A549 treated with CORT108297 at 1 μM for 4 hours (cell line): ENCODE results near the gene PRLH. TPM values are rescaled to one million over a fixed set of nuclear protein-coding genes. Genes with fewer than 3 reads are reported as not detected.

Source experiments
- total RNA-seq: library from RNA; stranded (reverse); fragments of 200-300 nt; extraction: Qiagen RNA extraction; gene quantifications from 5 replicates; pipeline ENCODE4 v1.2.3, GENCODE V29; 2022

The PRLH gene, protein sequence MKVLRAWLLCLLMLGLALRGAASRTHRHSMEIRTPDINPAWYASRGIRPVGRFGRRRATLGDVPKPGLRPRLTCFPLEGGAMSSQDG
- total RNA-seq = not detected in 5 replicates

DNA sequence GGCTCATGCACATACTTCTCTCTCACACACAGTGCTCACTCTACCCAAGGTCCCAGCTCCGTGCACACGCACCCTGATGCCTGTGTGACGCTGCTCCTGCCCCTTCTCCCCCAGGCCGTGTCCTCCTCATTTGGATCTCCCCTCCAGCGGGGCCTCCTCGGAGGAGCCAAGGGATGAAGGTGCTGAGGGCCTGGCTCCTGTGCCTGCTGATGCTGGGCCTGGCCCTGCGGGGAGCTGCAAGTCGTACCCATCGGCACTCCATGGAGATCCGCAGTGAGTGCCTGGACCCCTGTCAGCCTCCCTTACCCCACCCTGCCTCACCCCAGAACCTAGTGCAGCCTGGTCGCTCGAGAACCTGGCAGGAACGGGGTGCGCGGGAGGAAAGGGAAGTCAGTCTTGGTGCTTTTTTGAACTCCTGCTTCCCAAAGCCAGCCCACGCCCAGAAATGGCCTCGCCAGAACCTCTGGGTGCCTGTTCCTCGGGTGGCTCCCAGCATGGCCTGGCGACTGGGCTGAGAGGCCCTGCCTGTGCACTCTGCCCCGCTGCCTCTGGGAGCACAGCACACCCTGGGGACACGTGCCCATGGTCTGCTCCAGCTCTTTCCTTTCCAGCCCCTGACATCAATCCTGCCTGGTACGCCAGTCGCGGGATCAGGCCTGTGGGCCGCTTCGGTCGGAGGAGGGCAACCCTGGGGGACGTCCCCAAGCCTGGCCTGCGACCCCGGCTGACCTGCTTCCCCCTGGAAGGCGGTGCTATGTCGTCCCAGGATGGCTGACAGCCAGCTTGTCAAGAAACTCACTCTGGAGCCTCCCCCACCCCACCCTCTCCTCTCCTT lies at the start of gene PRLH:
Gene PRLH, plus strand, starts transcription at position 174 of the 835 bp plus-strand sequence. Its CDS starts 0 bp downstream, at position 174.

DNA sequence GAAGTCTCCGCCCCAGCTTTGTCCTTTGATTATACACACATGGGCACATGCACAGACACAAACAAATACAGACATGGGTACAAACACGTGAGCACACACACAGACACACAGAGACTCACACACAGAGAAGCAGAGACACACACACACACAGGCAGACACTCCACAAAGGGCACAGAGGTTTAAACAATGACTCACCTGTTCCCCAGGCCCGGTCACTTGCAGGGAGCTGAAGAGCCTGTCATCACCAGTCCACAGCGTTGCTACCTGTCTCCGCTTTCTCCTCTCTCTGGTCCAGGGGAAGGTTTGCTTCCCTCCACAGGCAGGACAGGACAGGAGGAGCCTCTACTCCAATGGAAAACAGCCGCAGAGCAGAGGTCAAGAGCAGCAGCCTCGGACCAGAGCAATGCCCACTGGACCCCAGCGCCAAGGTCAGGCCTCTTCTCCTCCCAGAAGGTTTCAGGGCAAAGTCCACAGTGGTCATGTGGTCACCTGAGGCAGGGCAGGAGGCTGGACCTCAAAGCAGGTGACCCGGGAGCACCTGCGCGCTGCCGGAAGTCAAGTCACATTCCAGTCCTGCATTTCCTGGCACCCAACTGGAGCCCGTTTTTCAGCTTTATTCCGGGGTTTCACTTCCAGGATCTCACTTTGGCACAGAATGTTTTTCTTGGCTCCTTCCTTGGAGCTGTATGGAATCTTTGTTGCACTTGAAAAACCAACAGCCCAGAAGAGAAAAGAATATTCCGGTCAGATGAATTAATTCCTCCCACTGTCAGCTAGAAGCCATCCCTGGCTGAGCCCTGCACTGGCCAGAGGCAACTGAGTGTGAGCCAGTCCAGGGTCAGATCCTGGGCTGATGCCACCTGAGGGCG lies 24.1 kb downstream of the PRLH start, which contains the start of gene RAB17:
Gene RAB17, minus strand, starts transcription at position 463 of the 869 bp plus-strand sequence. CDS start 4,580 bp downstream, outside the sequence.

Other genes starting within 250 kb of the PRLH start
- 0.07 to 0.20 TPM (median 0.09 TPM) in 5 replicates for gene COL6A3, start 152.4 kb upstream of the PRLH start, total RNA-seq
- gene MLPH, start 79.3 kb upstream of the PRLH start, total RNA-seq = 251 to 312 TPM (median 290 TPM) in 5 replicates
- gene RAB17, start 24.2 kb downstream of the PRLH start, total RNA-seq = 0.13 to 0.28 TPM (median 0.18 TPM) in 4 of 5 replicates, not detected in the other
- gene LRRFIP1, start 61.0 kb downstream of the PRLH start, total RNA-seq = 67.2 to 99.4 TPM (median 91.1 TPM) in 5 replicates
- 0.12 to 0.24 TPM (median 0.17 TPM) in 5 replicates for gene RBM44, start 232.2 kb downstream of the PRLH start, total RNA-seq